ENCODE data around the gene CACNA1I. TPM values are rescaled to one million over a fixed set of nuclear protein-coding genes. Genes with fewer than 3 reads are reported as not detected.

CACNA1I gene
- total RNA-seq, 1 donor from 2014 or later, result 0.10 TPM

DNA sequence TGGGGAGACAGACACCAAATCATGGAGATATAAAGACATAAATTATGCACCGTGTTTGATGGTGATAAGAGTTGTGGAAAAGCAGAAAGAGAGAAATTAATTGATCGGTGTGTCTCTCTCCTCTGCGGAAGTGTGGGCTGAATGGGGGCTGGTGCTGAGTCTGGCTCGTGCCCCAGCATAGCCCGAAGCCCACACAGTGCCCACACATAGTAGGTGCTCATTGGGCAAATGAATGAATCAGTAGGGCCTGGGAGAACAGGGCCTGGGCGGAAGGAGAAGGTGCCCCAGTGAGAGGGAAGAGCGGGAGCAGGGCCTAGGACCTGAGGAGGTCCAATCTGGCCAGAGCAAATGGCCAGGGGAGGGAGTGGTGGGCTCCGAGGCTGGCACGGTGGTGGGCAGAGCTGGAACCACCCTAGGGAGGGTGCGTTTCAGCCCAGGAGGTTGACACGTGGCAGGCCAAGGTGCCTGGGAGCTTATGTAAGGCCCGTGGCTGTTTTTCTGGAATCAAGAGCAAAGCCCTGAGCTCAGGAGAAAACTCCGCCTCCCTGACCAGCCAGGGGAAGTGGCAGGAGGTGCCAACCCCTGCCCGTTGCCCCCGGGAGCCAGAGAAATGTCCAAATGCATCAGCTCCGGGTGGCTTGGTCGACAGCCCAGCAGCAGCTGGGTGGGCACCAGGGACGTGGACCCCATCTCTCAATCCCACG is 2.1 kb upstream of the CACNA1I start:
- DNase-seq, result no peak

DNA sequence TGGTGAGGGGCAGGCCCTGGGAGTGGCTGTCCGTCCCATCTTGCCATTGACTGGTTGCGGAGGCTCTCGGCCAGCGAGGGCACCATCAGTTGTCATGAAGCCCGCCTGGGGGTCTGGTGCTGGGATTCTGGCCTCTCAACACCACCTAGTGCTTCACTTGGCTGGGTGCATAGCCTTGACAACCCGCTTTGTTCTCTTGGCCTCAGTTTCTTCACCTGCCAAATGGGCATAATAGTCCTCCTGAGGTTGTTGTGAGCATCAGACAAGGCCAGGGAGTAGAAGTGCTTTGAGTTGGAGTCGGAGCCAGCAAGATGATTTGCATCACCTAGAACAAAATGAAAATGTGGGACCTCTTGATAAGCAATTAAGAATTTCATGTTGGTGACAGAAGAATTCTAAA is 1.5 kb upstream of the CACNA1I start:
- DNase-seq, result no peak

DNA sequence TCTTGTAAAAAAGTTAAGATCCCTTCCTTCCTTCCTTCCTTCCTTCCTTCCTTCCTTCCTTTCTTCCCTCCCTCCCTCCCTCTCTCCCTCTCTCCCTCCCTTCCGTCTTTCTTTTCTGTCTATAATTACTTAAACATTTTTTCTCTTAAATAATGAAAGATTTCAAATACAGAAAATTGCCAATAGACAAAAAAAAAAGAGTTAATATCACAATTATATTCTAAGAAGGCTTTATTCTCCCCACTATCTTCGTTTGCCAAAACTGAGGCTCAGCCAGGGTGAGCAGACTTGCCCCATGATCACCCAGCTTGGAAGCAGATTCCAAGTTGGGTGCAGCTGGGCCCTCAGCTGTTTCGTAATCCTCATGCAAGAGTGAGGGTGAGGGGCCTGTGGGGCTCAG is 327 bp upstream of the CACNA1I start:
- DNase-seq, result no peak

DNA sequence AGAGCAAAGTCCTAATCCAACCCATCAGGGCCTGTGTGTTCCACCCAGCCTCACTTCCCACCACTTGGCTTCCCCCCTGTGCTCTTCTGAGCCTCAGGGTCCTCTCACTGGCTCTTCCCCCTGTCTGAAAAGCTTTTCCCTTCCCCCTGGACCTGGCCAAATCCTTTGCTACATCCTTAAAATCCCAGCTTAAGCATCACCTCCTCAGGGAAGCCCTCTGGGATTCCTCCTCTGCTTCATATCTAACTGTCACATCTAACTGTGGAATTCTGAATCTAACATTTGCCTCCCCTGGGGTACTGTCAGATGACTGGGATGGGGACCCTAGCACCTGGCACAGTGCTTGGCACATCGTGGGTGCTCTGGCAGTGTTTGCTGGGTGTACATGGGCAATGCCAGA is 985 bp downstream of the CACNA1I start:
- no peak for DNase-seq

DNA sequence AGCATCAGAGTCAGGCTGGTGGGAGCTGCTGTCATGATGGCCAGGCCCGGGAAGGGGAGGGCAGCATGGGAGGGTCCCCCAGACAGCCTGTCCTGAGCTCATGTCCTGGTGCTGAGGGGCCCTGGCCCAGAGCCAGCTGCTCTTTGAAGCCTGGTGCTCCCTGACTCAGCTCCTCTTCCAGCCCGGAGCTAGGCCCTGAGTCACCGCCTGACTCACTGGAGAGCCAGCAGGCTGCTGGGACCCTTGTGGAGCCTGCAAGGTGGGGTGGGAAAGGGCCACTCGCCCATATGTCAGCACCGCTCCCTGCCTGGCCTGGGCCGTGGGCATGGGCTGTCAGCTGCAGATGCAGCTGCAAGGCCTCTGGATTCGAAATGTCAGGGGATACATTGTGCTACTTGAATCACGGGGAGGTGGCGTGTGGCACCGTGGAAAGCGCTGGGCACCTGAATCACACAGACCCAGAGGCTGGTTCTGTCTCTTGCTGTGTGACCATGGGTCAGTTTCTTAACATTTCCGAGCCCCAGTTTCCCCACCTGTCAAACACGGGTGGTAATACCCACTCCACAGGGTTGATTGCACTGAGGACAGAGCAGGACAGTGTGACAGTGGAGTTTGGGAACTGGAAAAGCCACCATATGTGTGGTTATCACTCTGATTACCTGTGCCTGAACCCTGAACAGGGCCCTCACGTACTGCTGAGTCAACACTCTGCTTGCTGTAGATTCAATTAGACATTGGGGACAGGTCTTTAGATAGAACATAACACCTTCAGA is 4.4 kb downstream of the CACNA1I start:
- DNase-seq, result no peak

DNA sequence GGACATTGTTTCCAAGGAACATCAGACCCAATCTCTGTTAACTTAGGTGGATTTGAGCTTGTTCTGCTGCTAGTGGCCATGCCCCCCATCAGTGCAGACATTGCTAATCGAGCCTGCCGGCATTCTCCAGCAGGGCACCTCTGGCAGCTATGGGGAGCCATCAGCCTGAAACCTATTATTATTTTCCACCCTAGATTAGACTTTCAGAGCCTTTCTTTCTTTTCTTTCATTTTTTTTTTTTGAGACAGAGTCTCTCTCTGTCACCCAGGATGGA is 4.9 kb downstream of the CACNA1I start:
- no peak for DNase-seq

DNA sequence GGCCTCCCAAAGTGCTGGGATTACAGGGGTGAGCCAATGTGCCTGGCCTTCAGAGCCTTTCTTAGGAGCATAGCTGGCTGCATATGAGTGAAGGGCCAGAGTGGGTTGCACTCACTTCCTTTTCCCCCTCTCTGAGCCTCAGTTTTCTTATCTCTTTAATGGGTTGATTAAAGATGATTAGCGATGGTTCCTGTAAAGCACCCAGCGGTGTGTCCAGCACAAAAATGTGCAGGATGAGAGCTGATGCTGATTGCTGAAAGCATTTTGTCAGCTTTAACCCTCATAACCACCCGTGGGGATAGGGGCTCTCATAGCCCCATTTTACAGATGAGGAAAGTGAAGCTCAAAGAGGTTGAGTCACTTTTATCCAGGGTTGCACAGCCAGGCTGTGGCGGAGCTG is 5.5 kb downstream of the CACNA1I start:
- no peak for DNase-seq

DNA sequence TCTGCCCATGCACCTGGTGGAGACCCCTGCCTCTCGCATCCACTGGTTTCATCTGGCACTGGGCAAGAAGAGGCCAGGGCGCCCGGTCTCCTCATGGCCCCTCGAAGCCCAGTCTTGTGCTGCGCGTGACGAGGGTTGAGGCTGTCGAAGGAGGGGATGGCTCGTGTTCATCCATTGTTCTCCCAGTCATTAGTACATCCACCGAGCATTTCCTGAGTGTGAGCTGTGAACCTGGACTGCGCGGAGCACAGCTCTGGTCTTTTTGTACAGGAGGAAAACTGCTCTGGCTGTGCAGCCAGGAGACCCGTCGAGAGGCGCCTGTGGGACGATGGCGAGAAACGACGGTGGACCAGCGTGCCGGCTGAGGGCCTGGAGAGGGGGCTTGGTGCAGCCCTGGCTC is 6.8 kb downstream of the CACNA1I start:
- no peak for DNase-seq

DNA sequence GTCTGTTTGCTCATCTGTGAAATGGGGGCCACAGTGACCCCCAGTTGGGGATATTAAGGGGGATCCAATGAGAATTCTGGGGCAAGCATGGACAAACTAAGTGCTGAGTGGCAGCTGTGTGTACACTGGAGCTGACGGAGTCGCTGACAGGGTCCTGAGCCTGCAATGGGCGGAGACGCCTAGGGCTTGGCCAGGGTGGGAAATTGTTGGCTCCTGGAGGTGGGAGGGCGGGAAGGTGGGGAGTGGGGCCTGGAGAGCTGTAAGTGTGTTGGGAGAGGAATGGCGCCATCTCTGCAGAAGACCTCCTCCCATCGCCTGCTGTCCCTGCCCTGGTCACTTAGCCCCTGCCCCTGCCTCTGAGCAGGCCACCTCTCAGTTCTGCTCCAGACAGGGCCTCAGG is 7.3 kb downstream of the CACNA1I start:
- no peak for DNase-seq

DNA sequence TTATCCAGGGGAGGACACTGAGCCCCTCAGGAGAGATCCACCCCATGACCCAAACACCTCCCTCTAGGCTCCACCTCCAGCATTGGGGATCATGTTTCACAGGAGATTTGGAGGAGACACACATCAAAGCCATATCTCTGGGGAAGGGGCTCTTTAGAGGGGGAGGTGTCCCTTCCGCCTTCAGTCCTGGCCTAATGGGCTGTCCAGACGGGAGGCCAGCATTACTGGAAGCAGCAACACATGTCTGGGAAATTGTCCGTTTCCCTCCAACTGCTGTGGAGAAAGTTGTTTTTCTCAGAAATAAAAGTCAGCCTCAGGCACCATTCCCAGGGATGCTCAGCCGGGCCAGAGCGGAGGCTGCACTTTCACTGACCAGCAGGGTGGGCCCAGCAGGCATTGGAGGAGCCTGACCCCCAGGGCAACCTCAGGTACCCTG is 9.5 kb downstream of the CACNA1I start:
- DNase-seq, result peak; percentile 53

DNA sequence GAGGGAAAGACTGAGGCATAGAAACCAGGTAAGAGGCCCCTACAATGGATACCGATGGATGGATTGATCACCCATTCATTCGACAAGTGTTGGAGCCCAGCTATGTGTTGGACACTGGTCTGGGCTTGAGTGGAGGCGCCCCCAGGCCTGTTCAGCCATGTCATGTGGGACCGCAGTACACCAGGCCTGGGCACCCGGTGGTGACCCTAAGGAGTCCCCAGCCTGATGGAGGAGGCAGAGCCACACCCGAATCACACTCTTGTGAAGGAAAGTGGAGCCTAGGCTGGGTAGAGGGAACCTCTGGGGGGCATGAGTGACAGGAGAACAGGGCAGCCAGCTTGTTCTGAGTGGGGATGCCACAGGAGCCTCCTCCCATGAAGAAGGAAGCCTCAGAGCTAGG is 10.2 kb downstream of the CACNA1I start:
- no peak for DNase-seq

DNA sequence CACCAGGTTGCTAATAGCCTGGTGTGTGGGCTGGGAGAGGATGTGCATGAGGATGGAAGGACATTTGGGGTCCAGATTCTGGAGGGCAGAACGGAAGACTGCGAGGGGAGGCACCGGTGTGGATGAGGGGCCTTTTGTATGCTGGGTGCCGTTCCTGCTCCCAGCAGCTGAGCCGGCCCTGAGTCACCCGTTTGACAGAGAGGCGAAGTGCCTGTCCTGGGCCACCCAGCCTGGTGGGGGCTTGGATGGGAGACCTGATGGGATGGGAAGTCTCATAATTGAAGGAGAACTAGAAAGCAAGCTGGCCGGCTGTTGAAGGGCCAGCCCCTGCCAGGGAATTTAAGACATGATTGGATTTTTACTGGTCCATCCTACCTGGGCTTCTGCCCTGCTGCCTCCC is 10.8 kb downstream of the CACNA1I start:
- DNase-seq, result no peak

DNA sequence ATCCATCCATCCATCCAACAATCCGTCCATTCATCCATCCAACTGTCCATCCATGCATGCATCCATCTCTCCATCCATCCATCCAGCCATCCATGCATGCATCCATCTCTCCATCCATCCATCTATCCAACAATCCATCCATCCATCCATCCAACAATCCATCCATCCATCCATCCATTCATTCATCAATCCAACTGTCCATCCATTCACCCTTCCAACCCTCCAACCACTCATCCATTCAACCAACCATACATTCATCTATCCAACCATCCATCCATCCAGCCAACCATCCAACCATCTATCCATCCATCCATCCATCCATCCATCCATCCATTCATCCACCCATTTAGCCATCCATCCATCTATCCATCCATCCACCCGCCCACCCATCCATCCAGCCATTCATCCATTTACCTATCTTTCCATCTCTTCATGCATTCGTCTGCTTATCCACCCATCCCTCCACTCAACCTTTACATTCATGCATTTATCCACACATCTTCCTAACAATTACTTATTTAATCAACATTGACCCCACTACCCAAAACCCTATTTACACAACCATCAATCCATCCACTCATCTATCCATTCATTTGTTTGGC is 12.6 kb downstream of the CACNA1I start:
- no peak for DNase-seq

DNA sequence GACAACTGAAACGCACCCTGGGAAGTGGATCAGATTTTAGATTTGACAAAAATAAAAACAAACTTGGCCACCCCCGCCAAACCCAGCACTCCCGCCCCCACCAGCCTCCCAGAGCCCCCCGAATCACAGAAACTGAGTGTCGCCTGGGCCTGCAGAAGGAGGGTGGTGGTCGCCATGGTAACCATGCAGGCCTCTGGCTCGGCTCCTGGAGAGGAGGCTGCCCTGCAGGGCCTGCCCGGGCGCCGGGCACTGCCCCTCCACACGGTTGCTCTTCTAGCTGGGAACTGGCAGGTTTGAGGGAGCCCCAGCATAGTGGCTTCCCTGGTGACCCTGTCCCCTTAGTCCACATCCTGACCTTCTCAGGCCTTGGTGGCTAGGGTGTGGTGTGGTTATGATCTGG is 19.3 kb downstream of the CACNA1I start:
- DNase-seq, result no peak

DNA sequence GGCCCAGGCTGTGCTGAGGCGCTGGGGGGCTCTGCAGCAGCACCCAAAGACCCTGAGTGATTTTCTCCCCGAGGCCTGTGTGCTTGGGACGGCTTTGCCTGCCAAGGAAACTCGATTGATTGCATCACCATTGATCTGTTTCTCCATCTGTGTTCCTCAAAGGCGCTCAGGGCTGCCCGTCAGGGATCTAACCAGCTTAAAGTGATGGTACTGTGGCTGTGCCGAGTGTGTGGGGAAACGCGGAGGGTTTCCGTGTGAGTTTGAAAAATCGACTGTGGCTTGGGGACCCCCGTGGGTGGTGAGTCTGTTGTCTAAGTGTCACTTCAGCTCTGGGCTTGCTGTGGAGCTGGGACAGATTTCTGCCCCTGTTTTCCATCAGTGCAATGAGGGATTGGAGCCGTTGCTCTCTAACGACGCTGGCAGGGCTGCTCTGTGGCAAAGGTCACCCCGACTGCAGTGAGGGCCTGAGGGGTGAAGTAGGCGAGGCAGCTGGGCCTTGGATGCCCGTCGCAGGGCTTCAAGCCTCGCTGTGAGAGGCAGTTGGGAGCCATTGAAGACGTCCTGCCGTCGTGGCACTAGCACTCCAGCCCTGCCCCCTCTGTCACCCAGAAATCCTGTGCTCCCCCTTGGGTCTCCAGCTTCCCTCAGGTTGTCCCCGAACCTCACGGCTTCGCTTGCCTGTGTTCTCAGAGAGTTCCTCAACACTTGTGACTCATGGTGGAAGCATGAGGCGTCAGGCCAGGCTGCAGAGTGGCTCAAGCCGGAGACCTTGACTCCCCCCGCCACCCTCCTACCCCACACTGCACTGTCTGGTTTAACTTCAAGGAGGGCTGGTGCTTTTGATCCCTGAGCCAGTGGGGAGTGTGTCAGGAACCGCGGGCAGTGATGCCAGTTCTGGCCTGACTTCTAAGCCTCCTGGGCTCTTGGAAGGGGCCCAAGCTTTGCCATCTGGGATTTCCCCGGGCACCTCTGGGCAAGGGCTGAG is 21.8 kb downstream of the CACNA1I start:
- DNase-seq, result no peak

DNA sequence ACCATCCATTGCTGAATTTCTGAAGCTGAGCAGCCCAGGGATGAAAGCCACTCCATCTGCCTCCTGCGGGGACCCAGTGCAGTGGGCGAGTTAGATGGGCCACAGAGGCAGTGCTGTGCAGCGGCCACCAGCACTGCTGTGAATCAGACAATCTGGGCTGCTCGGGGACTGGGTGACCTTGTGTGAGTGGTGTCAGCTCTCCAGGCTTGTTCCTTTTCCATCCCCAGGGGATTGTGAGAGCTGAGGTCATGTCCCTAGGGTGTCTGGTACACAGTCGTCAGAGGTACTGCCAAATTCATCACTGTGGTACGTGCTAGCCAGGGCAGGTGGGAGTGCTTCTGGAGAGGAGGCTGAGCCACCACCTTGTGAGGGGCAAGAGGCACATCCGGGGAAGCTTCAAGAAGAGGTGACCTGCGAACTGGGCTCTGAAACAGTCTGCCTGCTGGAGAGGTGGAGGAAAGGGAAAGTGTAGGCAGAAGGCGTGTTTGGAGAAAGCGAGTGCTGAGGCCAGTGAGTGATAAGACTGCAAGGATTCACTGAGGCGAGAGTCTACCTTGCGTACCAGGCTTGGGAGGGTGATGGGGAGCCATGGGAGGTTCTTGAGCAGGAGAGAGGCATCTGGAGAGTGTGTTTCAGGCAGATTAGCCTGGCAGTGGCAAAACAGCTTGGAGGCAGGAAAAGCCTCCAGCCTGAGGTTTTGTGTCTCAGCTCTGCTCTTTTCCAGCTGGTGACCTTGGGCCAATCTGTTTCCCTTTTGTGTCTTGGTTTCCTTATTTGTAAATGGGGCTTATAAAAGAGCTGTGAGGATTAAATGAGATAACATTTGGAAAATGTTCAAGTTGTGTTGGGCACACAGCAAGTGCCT is 22.7 kb downstream of the CACNA1I start:
- DNase-seq, result no peak

DNA sequence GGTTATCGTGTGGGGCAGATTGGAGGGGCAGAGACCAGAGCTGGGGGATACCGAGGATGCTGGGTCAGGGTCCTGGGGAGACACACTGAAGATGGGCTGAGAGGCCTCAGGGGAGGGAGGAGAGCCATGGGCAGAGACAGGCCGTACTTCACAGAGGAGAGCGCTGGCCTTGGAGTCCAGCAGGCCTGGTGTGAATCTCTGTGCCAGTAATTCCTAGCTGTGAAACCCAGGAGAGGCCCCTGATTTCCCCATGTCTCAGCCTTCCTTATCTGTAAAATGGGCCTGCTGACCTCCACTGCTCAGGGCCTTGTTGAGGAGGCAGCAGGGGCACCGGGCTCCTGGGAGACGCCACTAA is 23.4 kb downstream of the CACNA1I start:
- no peak for DNase-seq

DNA sequence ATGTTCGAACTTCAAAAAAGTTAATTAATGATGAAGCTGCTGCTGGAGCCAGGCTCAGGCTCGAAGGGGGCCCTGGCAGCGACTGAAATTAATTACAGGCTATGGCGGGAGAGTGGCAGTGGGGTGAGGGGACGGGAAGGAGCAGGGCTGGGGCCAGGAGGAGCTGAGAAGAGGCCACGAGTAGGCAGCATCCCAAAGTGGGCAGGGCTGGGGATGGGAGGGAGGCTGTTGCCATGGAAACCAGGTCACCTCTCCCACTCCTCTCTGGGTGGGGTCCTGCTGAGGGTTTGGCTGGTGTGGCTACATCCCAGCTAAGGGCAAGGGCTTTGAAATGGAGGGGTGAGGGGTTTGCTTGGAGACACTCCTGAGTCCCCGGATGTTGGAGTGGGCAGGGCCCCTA is 23.9 kb downstream of the CACNA1I start:
- no peak for DNase-seq

DNA sequence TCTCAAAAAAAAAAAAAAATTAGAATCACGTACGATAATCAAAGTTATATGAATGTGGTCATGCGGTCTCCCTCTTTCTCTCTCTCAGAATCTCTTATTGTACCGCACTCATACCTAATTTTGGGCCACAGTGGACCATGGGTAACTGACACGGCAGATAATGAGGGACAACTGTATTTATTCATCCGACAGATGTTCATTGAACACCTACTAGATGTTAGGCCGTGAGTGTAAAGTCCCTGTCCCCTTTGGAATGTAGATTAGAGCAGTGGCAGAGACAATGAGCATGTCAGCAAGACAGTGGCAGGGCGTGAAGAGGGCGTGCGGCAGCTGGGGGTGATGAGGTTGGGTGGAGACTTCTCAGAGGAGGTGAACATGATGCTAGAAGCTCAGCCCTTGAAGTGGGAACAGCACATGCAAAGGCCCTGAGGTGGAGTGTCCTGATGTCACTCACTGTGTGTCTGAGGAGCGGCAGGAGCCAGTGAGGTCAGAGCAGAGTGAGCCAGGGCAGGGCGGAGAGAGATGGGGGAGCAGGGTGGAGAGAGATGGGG is 25.1 kb downstream of the CACNA1I start:
- DNase-seq, result no peak

DNA sequence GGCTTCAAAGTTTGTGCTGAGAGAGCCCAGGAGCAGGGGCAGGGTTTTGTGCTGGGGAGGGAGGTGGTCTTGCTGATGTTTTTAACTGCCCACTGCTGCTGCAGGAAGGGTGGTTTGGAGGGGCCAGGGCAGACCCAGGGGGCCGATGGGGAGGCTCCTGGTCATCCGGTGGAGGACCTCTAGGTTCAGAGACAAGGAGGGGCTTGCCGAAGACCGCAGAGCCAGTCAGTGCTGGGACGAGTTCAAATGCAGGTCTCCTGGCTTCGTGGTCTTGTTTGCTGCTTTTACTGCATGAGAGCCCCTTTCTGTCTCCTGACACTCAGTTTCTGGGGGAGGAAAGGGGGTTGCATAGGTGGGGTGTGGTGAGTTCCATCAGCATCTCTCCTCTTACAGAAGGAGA is 26.0 kb downstream of the CACNA1I start:
- DNase-seq, result no peak

DNA sequence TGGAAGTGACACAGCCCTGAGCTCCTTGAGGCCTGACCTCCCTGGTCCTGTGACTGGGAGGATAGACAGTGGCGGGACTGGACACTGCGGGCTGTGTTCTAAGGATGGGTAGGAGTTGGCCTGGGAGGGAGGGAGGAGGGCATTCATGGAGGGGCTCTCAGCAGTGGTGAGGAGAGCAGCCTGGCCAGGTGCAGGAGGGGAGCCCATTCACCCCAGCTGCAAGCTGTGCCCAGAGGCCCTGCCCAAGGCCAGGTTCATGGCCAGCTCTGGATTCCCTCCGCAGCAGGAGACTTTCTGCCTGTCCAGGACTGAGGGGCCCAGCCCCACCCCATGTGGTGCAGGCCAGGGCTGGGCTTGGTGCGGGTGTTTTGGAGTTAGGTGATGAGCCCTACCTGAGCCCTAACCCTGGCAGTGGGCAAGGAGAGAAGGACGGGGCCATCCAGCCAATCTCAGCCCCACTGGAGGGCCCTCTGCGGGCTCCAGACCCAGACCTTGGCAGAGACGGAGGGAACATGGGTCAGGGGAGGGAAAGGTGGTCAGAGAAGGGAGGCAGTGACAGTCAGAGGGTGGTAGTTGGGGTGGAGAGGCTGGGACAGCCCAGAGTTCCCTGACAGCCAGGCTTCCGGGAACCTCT is 26.8 kb downstream of the CACNA1I start:
- no peak for DNase-seq

All from tongue (tissue), 2 donors.